SK-N-MC (cell line): ENCODE data around the gene ORM2.

Experiments
- DNase-seq: peaks from one replicate; pipeline ENCODE4 v3.0.0-alpha.2; 2011; ENCODE audit warnings: low read depth, low spot score
- H3K27ac ChIP-seq: fragments of 200-600 bp; sonication (generic); 2 replicates; pipeline ENCODE4 v1.5.1; 2016; ENCODE audit warnings: mixed run types
- H3K36me3 ChIP-seq: fragments of 200-600 bp; sonication (generic); 2 replicates; pipeline ENCODE4 v1.6.1; 2017; ENCODE audit warnings: antibody characterized with exemption, low read length, mixed read lengths; ENCODE audit not compliant: insufficient read depth
- H3K4me3 ChIP-seq: fragments of 200-600 bp; sonication (generic); 2 replicates; pipeline ENCODE4 v1.5.1; 2016
- H3K9ac ChIP-seq: fragments of 200-600 bp; sonication (generic); 2 replicates; pipeline ENCODE4 v1.8.0; 2017; ENCODE audit warnings: mixed run types, mixed read lengths; ENCODE audit not compliant: insufficient read length
- H3K9me3 ChIP-seq: fragments of 200-600 bp; sonication (generic); 2 replicates; pipeline ENCODE4 v1.6.1; 2017; ENCODE audit warnings: low read depth, mild to moderate bottlenecking, antibody characterized with exemption, low read length, moderate library complexity, mixed read lengths
- EZH2 ChIP-seq: fragments of 200-600 bp; sonication (generic); IDR thresholded peaks from one replicate; pipeline ENCODE4 v1.6.1; 2017; ENCODE audit warnings: antibody characterized with exemption
- FOXP2 ChIP-seq: optimal IDR thresholded peaks from 2 replicates; pipeline ENCODE3; 2011; ENCODE audit warnings: mild to moderate bottlenecking, moderate library complexity; ENCODE audit not compliant: insufficient read depth; ENCODE audit errors: extremely low read length, control extremely low read depth
- POLR2AphosphoS5 ChIP-seq: IDR thresholded peaks from 2 replicates; pipeline ENCODE4 v1.6.1; 2012; ENCODE audit warnings: mild to moderate bottlenecking, low read depth, low read length, borderline replicate concordance

ORM2 gene

DNA sequence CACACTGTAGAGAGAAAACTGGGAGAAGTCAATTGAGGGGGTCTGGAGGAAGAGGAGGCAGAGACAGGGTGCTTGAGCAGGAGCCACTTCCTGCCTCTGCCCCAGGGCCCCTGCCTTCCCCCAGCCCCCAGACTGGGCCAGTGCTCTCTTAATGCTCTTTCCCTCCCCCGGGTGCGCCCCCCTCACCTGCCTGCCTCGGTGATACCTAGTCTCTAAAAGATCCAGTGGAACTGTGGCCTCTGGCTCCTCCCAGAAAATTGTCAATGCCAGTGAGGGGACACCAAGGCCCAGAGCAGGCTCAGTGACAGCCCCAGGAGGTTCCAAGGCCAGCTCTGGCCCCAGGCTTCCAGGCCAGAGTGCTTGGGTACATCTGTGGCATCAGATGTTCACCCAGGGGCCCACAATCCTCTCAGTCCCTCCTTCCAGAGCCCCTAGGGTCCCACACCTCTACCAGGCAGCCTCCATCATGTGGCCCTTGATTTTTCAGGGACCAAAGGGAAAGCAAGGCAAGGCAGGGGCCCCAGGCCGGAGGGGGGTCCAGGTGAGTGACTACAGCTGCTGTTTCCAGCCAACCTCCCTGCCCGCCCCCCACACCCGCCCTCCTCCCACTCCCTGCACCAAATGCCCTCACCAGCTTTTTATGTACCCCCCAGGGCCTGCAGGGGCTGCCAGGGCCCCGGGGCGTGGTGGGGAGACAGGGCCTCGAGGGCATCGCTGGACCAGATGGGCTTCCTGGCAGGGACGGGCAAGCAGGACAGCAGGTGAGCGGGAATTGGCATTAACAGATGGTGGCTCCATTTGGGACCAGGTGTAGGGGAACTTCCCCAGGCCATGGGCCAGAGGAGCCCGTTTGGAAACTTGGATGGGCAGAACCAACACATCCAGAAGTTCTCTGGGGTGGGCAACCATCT lies 39.8 kb upstream of the ORM2 start:
- no peak for DNase-seq
- peaks cover 7% of the 10 kb centered on the region; the same call in 1 of the 2 replicates for H3K9me3 ChIP-seq
- no peak for TF ChIP-seq FOXP2
- H3K9ac ChIP-seq: no peak overlapping the region
- no peak overlapping the region for H3K27ac ChIP-seq
- no peak overlapping the region for H3K4me3 ChIP-seq
- H3K36me3 ChIP-seq: peaks cover 27% of the 10 kb centered on the region

DNA sequence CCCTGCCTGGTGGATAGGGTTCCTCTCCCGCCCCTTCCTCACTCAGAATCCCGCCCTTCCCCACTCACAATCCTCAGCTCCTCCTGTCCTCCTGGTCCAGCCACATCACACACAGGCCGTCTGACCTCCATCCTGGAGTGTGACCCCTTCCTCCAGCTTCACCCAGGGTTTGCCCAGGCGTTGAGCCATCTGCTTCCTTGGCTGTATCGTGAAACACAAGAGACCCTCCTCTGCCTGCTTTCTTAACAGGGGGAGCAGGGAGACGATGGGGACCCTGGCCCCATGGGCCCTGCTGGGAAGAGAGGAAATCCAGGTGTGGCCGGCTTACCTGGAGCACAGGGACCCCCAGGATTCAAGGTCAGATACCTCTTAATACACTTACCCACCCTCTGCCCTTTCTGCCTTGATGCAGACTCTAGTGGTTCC lies 39.1 kb upstream of the ORM2 start:
- DNase-seq: no peak
- TF ChIP-seq FOXP2: no peak
- no peak for TF ChIP-seq POLR2AphosphoS5
- no peak for TF ChIP-seq EZH2
- Histone ChIP-seq H3K9me3 (peaks cover 9% of the 10 kb centered on the region; the same call in 1 of the 2 replicates), H3K4me3 (no peak overlapping the region), H3K27ac (no peak overlapping the region), H3K9ac (no peak overlapping the region), H3K36me3 (peaks cover 33% of the 10 kb centered on the region)

GRCh38 chr9:114291064-114291474 lies 38.6 kb upstream of the ORM2 start:
- DNase-seq: no peak
- no peak overlapping the region for H3K9ac ChIP-seq
- no peak overlapping the region for H3K4me3 ChIP-seq
- no peak for TF ChIP-seq POLR2AphosphoS5
- no peak for TF ChIP-seq FOXP2
- TF ChIP-seq EZH2: no peak
- H3K27ac ChIP-seq: no peak overlapping the region
- H3K36me3 ChIP-seq: peaks cover 38% of the 10 kb centered on the region
- H3K9me3 ChIP-seq: peaks cover 9% of the 10 kb centered on the region; the same call in 1 of the 2 replicates

- H3K27ac ChIP-seq: no peak overlapping the region
- TF ChIP-seq FOXP2: no peak
- TF ChIP-seq EZH2: no peak
- no peak for TF ChIP-seq POLR2AphosphoS5
- peaks cover 9% of the 10 kb centered on the region; the same call in 1 of the 2 replicates for H3K9me3 ChIP-seq
- DNase-seq: no peak
- H3K9ac ChIP-seq: no peak overlapping the region
- H3K36me3 ChIP-seq: peaks cover 43% of the 10 kb centered on the region
- no peak overlapping the region for H3K4me3 ChIP-seq
Observed at GRCh38 chr9:114291886-114292590, 37.6 kb upstream of the ORM2 start.

DNA sequence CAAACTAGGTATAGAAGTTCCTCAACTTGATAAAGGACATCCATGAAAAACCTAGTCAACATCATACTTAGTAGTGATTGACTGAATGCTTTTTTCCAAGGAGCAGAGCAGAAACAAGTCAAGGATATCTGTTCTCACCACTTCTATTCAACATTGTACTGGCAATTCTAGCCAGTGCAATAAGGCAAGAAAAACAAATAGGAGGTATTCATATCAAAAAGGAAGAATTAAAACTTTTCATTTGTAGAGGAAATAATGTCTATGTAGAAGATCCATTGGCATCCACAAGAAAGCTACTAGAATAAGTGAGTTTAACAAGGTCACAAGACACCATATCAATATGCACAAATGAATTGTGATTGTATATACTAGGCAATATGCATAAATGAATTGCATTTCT lies 35.0 kb upstream of the ORM2 start:
- Histone ChIP-seq H3K9me3 (peaks cover 9% of the 10 kb centered on the region; the same call in 1 of the 2 replicates), H3K4me3 (no peak overlapping the region), H3K27ac (no peak overlapping the region), H3K36me3 (peaks cover 43% of the 10 kb centered on the region), H3K9ac (no peak overlapping the region)
- DNase-seq: no peak
- TF ChIP-seq EZH2: no peak
- TF ChIP-seq POLR2AphosphoS5: no peak
- no peak for TF ChIP-seq FOXP2

DNA sequence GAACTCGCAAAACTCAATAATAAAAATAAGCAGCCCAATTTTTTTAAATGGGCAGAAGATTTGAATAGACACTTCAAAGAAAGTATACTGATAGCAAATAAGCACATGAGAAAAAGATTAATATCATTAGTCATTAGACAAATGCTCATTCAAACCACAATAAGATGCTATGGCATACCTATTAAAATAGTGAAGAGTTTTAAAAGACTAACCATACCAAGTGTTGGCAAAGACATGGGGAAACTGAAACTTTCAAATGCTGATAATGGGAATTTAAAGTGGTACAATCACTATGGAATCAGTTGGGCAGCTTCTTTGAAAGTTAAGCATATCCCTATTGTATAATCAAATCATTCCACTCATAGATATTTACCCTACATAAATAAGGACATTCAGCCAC lies 33.3 kb upstream of the ORM2 start:
- no peak for TF ChIP-seq EZH2
- peaks cover 43% of the 10 kb centered on the region for H3K36me3 ChIP-seq
- no peak for DNase-seq
- H3K9ac ChIP-seq: no peak overlapping the region
- no peak overlapping the region for H3K27ac ChIP-seq
- H3K4me3 ChIP-seq: no peak overlapping the region
- H3K9me3 ChIP-seq: peaks cover 9% of the 10 kb centered on the region; the same call in 1 of the 2 replicates

GRCh38 chr9:114299286-114300152 lies 30.1 kb upstream of the ORM2 start:
- Histone ChIP-seq H3K9me3 (peaks cover 5% of the 10 kb centered on the region; the same call in 1 of the 2 replicates), H3K36me3 (peaks cover 21% of the 10 kb centered on the region), H3K27ac (no peak overlapping the region), H3K4me3 (no peak overlapping the region), H3K9ac (no peak overlapping the region)
- TF ChIP-seq EZH2 (no peak), FOXP2 (no peak)
- DNase-seq: no peak
